ENCODE measurements around the gene ASTL.
A peak's percentile ranks its signal among the peaks of the same experiment; 100 is the strongest.

ASTL gene

DNA sequence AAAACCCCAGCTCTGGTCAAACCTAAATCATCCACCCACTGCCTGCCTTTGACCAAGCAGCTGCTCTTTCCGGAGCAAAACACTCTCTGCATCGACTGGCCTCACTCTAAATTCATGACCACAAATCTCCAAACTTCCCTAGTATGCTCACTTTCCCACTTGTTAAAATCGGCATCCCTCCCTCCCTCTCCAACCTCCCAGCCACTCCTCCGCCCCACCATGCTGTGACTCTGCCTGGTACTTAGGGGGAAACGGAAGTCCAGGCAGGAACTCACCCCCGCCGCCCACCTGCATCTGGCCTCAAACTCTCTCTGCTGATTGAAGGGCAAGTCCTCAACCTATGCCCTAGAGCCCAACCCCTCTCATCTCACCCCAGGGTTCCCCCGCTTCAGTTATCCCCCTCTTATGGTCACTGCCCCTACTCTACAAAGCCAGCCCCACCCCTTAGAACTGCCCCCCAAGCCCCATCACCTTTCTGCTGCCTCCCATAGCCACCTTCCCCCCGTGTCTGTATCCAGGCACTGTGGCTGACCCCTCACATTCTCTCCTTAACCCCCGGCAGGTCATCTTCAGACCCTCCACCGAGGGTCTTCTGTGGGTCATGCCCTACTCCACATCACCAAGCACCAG, 18.1 kb downstream of the ASTL start:
- TF ChIP-seq, protein P1, sequence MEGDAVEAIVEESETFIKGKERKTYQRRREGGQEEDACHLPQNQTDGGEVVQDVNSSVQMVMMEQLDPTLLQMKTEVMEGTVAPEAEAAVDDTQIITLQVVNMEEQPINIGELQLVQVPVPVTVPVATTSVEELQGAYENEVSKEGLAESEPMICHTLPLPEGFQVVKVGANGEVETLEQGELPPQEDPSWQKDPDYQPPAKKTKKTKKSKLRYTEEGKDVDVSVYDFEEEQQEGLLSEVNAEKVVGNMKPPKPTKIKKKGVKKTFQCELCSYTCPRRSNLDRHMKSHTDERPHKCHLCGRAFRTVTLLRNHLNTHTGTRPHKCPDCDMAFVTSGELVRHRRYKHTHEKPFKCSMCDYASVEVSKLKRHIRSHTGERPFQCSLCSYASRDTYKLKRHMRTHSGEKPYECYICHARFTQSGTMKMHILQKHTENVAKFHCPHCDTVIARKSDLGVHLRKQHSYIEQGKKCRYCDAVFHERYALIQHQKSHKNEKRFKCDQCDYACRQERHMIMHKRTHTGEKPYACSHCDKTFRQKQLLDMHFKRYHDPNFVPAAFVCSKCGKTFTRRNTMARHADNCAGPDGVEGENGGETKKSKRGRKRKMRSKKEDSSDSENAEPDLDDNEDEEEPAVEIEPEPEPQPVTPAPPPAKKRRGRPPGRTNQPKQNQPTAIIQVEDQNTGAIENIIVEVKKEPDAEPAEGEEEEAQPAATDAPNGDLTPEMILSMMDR (conservative IDR thresholded peaks at IDR 0.05; ENCODE audit: low read depth, low read length), result no peak
- H3K4me2 ChIP-seq, result no peak overlapping the region
- no peaks in the 10 kb centered on the region for H3K36me3 ChIP-seq (ENCODE audit: insufficient read depth)
- H3K27me3 ChIP-seq (ENCODE audit: insufficient read depth, low read depth), result peaks cover 23% of the 10 kb centered on the region
- H3K4me1 ChIP-seq (ENCODE audit: low read depth, poor library complexity, severe bottlenecking), result peaks cover 4% of the 10 kb centered on the region
- H2AFZ ChIP-seq (ENCODE audit: low read depth), result no peak overlapping the region
- H3K79me2 ChIP-seq (ENCODE audit: insufficient read depth, low read depth), result no peaks in the 10 kb centered on the region
- no peak overlapping the region for H3K4me3 ChIP-seq (IDR thresholded peaks at IDR 0.05; ENCODE audit: insufficient read depth, low read depth, low read length)
- no peak overlapping the region for H3K27ac ChIP-seq
- no peaks in the 10 kb centered on the region for H4K20me1 ChIP-seq (ENCODE audit: insufficient read depth)
- no peak overlapping the region for H3K9ac ChIP-seq

GRCh38 chr2:96119389-96119751, 18.9 kb downstream of the ASTL start:
- no peak overlapping the region for H3K9ac ChIP-seq
- H3K27me3 ChIP-seq (ENCODE audit: insufficient read depth, low read depth), result peaks cover 23% of the 10 kb centered on the region
- no peaks in the 10 kb centered on the region for H3K36me3 ChIP-seq (ENCODE audit: insufficient read depth)
- H3K79me2 ChIP-seq (ENCODE audit: insufficient read depth, low read depth), result no peaks in the 10 kb centered on the region
- no peaks in the 10 kb centered on the region for H4K20me1 ChIP-seq (ENCODE audit: insufficient read depth)
- no peak overlapping the region for H3K4me2 ChIP-seq
- no peak overlapping the region for H3K27ac ChIP-seq
- TF ChIP-seq, protein P1 (conservative IDR thresholded peaks at IDR 0.05; ENCODE audit: low read depth, low read length), result no peak
- peaks cover 4% of the 10 kb centered on the region for H3K4me1 ChIP-seq (ENCODE audit: low read depth, poor library complexity, severe bottlenecking)
- no peak overlapping the region for H3K4me3 ChIP-seq (IDR thresholded peaks at IDR 0.05; ENCODE audit: insufficient read depth, low read depth, low read length)
- H2AFZ ChIP-seq (ENCODE audit: low read depth), result no peak overlapping the region

DNA sequence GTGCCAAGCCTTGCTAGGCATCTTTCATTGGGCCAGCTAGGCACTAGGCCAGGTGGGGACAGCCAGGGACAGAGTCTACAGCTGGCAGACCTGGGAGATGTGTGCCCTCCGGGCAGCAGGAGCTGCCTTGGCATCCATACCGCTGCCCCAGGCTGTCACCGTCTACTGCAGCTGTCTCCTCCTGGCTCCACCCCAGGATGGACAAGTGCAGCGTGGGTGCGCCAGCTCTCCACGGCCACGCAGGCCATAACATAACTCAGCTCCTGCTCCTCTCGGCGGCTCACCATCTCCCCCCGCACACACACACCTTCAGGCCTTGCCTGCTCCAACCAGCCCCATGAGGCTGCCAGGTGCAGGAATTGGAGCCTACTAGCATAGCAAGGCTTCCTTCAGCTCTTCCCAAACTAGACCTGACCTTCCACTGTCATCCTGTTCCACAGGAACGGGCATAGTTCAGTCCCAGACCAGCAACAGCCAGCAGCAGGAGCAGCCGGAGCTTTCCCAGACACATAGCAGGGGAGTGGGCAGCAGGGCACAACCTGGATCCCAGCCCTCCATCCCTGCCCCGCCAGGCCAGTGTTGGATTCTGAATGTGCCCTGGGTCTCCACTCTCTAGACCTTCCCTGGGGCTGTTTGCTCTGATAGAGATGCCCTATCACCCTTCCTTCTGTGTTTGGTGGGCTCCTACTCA, 19.5 kb downstream of the ASTL start:
- Histone ChIP-seq H3K4me2 (no peak overlapping the region), H3K27me3 (ENCODE audit: insufficient read depth, low read depth) (peaks cover 23% of the 10 kb centered on the region)

DNA sequence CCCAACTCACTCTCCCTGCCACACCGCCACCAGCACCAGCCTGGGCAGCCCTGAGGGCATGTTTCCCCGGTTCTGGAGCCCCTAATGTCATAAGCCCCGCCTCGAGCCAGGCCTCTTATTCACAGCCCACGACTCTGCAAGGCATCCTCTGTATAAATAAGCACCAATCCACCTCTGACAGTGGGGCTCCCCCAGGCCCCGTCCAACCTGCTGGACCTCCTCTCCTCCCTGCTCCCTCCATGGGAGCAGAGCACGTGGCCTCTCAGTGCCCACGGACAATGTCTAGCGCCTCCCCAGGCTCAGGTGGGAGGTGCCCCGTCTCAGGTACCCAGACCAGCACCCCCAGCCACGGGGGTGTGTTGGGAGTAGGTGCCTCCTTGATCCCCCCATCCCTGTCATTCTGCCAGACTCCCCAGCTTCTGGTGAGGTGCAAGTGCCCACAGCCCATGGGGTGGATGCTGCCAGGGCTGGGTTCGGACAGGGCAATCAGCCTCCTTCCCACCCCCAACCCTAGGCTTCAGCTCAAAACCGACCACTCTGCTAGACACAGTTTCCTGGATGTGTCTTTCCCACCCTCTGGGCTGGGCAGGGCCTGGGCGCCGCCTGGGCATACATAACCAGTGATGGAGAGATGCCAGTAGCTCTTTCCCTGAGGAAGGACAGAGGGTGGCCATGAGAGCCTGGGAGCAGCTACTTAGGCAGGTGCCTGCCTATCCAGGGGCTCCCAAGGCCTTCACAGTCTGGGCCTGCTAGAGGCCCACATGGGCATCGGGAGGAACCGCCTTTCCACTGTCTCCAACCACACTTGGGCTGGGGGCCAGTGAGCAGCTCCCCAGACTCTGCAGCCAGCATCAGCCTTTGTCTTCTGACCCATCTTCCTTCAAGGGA, 20.4 kb downstream of the ASTL start:
- H3K4me3 ChIP-seq (IDR thresholded peaks at IDR 0.05; ENCODE audit: insufficient read depth, low read depth, low read length), result no peak overlapping the region

More for the DNA sequence above, 19.5 kb downstream of the ASTL start:
- no peaks in the 10 kb centered on the region for H4K20me1 ChIP-seq (ENCODE audit: insufficient read depth)
- H3K4me3 ChIP-seq (IDR thresholded peaks at IDR 0.05; ENCODE audit: insufficient read depth, low read depth, low read length), result no peak overlapping the region
- H3K4me1 ChIP-seq (ENCODE audit: low read depth, poor library complexity, severe bottlenecking), result peaks cover 4% of the 10 kb centered on the region
- no peak overlapping the region for H2AFZ ChIP-seq (ENCODE audit: low read depth)
- no peak overlapping the region for H3K27ac ChIP-seq
- no peak overlapping the region for H3K9ac ChIP-seq
- no peaks in the 10 kb centered on the region for H3K79me2 ChIP-seq (ENCODE audit: insufficient read depth, low read depth)
- no peaks in the 10 kb centered on the region for H3K36me3 ChIP-seq (ENCODE audit: insufficient read depth)
- TF ChIP-seq, protein P1 (conservative IDR thresholded peaks at IDR 0.05; ENCODE audit: low read depth, low read length), result no peak

More for the DNA sequence above, 20.4 kb downstream of the ASTL start:
- H2AFZ ChIP-seq (ENCODE audit: low read depth), result peak overlapping the region; percentile 79; the same call in 1 of the 2 replicates
- TF ChIP-seq, protein P1 (conservative IDR thresholded peaks at IDR 0.05; ENCODE audit: low read depth, low read length), result no peak
- no peak overlapping the region for H3K27ac ChIP-seq
- 0 out of 2 replicates have a peak overlapping the region, but pooled peaks have one; percentile 71 for H3K4me2 ChIP-seq
- no peak overlapping the region for H3K9ac ChIP-seq
- peaks cover 23% of the 10 kb centered on the region for H3K27me3 ChIP-seq (ENCODE audit: insufficient read depth, low read depth)
- H3K79me2 ChIP-seq (ENCODE audit: insufficient read depth, low read depth), result no peaks in the 10 kb centered on the region
- H3K4me1 ChIP-seq (ENCODE audit: low read depth, poor library complexity, severe bottlenecking), result peaks cover 4% of the 10 kb centered on the region
- H4K20me1 ChIP-seq (ENCODE audit: insufficient read depth), result no peaks in the 10 kb centered on the region
- H3K36me3 ChIP-seq (ENCODE audit: insufficient read depth), result no peaks in the 10 kb centered on the region

Data from KMS-11 (cell line).